GM21381 (cell line): Measurements from ENCODE around the gene PNPLA6.

Experiments used
- ATAC-seq: cut with Tn5 transposase; IDR thresholded peaks from one replicate; pipeline ENCODE4 v1.9.1; 2021; ENCODE audit warnings: mild to moderate bottlenecking, moderate library complexity; ENCODE audit not compliant: unreplicated experiment

The PNPLA6 gene

GRCh38 chr19:7515110-7515644 is 20.3 kb upstream of the PNPLA6 start:
- no peak for ATAC-seq

DNA sequence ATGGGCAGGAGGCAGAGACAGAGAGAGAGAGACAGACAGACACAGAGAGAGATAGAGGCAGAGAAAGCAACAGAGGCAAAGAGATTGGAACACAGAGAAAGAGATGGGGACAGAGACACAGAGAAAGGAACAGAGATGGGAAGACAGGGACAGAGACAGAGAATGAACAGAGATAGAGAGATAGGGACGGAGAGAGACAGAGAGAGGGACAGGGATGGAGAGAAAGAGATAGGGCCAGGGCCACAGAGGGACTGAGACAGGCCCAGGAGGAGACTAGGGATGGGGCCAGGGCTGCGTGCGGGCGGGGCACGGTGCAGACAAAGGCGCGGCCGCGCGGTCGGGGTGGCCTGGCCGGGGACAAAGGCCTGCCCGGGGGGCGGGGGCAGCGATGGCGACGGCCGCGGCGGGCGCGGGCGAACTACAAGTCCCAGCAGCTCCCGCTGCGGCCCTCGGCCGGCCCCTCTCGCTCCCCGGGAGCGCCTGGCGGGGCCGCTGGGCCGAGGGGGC is 19.8 kb upstream of the PNPLA6 start, which contains the start of gene ZNF358:
ZNF358 (plus strand) TSS at position 459 of the 507 bp plus-strand sequence. CDS start 3,140 bp downstream, outside the sequence.
- no peak for ATAC-seq

GRCh38 chr19:7516333-7516732 is 19.2 kb upstream of the PNPLA6 start:
- ATAC-seq = no peak

DNA sequence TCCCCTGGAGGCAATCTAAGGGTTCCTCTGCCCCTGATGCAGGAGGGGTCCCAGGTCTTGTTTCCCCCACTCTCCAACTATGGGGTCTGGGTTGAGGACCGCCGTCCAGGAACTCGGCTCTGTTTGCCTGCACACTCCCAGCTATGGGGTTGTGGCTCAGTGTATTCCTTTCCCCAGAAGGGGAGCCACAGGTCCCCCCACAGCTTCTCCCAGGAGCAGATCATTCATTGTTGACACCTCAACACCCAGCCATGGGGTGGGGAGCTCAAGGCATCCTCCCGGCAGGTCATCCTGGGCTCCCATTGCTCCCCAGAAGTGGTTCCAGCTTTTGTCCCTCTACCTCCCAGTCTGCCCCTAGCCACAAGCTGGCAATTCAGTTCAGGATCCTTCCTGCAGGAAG is 18.6 kb upstream of the PNPLA6 start:
- ATAC-seq = no peak

- ATAC-seq = no peak
Observed at GRCh38 chr19:7519361-7520130, 16.0 kb upstream of the PNPLA6 start.

DNA sequence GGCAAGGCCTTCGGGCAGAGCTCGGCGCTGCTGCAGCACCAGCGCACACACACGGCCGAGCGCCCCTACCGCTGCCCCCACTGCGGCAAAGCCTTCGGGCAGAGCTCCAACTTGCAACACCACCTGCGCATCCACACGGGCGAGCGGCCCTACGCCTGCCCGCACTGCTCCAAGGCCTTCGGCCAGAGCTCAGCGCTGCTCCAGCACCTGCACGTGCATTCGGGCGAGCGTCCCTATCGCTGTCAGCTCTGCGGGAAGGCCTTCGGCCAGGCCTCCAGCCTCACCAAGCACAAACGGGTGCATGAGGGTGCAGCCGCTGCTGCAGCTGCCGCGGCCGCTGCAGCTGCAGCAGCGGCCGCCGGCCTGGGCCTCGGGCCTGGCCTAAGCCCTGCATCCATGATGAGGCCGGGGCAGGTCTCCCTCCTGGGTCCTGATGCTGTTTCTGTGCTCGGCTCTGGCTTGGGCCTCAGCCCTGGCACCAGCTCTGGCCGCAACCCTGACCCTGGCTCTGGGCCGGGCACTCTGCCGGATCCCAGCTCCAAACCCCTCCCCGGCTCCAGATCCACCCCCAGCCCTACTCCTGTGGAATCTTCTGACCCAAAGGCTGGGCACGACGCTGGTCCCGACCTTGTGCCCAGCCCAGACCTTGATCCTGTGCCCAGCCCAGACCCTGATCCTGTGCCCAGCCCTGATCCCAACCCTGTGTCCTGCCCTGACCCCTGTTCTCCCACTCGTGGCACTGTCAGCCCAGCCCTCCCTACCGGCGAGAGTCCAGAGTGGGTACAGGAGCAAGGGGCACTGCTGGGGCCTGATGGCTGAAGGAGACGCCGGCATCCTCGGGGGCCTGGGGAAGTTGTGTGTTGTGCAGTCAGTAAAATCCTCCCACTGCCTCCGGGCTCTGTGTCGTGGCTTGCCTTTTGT is 15.1 kb upstream of the PNPLA6 start:
- ATAC-seq = no peak

GRCh38 chr19:7521551-7522071 is 13.9 kb upstream of the PNPLA6 start:
- ATAC-seq = no peak

- ATAC-seq = peak; percentile 81
Observed at GRCh38 chr19:7522072-7522922, 13.2 kb upstream of the PNPLA6 start, which contains the start of gene MCOLN1. TSS of gene MCOLN1 (plus strand) at chr19:7522624. CDS start at chr19:7522751, 127 bp downstream.

DNA sequence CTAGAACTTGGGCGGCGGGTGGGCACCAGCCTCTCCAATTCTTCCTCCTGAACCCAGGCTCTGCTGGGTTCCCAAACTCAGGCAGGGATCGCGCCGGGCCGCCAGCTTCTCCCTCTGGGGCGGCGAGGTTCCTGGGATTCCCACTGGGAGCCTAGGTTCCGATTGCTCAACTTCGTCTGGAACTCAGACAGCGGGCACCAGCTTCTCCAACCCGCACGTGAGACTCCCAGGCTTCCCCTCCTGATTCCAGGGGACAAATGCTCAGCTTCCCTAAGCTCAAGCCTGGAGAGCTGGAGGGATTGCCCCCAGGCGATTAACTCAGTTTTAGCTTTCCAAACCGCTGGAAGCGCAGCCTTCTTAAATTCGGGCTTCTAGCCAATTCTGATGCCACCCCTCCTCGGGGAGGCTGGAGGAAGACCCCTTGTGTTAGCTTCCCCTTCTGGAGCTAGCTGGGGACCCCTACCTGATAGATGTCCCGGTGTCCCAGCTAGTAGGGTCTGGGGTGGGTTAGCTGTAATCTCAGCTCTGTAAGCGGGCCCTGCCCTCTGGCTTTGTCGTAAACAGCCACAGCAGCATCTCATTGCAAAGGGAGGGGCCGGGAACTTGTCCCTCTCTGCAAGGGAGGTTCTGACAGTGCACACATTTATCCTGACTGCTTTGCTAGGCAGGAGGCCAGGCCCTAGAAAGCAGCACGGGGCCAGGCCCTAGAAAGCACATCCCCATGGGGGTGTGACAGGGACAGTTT is 12.4 kb upstream of the PNPLA6 start:
- no peak for ATAC-seq

- no peak for ATAC-seq
Observed at GRCh38 chr19:7524523-7524922, 11.0 kb upstream of the PNPLA6 start.

GRCh38 chr19:7524992-7525739 is 10.4 kb upstream of the PNPLA6 start:
- ATAC-seq = no peak

DNA sequence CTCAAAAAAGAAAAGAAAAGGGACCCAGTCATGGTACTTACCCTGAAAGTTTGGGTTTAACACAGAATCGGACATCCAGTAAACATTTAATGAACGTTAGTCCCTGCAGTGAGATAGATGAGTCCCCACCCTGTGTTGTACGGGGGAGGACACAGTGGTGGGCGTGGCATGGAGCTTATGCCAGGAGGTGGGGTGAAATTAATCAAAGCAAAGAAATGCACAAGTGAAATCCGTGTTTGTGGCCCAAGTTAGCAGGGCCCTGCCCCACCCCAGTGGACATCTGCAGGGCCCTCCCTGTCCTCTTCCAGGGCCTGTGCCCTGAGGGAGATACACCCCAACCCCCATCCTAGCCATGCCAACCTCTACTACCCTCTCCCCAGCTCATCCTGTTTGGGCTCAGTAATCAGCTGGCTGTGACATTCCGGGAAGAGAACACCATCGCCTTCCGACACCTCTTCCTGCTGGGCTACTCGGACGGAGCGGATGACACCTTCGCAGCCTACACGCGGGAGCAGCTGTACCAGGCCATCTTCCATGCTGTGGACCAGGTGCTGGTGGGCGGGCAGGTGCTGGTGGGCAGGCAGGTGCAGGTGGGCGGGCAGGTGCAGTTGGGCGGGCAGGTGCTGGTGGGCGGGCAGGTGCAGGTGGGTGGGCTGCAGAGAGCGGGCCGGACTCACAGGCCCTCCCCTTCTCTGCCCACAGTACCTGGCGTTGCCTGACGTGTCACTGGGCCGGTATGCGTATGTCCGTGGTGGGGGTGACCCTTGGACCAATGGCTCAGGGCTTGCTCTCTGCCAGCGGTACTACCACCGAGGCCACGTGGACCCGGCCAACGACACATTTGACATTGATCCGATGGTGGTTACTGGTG is 9.2 kb upstream of the PNPLA6 start:
- ATAC-seq = no peak

- no peak for ATAC-seq
Observed at GRCh38 chr19:7527516-7528191, 7.9 kb upstream of the PNPLA6 start.

DNA sequence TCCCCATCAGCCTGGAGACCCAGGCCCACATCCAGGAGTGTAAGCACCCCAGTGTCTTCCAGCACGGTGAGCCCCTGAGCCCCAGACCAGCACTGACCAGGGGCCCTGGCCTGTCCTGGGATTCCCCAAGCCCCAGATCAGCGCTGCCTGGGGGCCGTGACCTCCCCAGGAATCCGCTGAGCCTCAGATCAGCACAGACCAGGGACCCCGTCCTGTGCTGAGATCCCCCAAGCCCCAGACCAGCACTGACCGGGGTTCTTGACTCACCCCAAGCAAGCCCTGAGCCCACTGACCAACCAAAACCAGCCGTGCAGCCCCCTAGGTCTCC is 7.4 kb upstream of the PNPLA6 start:
- ATAC-seq = no peak

- ATAC-seq = no peak
Observed at GRCh38 chr19:7528522-7529245, 6.8 kb upstream of the PNPLA6 start.

DNA sequence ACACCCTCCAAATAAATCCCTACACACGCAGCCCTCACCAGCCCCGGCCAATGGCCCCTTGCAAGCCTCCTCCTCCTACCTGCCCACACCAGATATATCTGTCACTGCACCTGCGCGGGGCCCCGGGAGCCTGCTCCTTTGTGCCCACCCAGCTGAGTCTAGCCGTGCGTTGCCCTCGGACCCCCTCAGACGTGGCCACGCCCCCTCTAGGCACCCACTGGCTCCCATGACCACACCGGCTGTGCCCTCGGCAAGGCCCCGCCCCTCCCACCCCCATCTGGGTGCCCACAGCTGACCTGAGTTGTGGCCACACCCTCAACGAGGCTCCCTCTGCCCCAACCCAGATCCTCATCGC is 6.3 kb upstream of the PNPLA6 start:
- ATAC-seq = no peak
